Left lung (tissue), 10 donors: ENCODE measurements around the gene WDR31. TPM values are rescaled to one million over a fixed set of nuclear protein-coding genes. Genes with fewer than 3 reads are reported as not detected.
"Not testable (repeated sequence)": the region's sequence is repeated elsewhere in the genome, so short reads cannot be mapped to it uniquely, and the experiment has no call there.

Experiments
- ATAC-seq: fragments of 200-7000 bp; cut with Tn5 transposase; one replicate; pipeline ENCODE4 v1.9.1; 2020; ENCODE audit warnings: moderate library complexity
- DNase-seq, 4 donors: peaks; one replicate each; pipeline ENCODE4 v3.0.0-alpha.2; 2013 to 2020
- H3K27ac ChIP-seq, 2 donors: fragments of 200-600 bp; sonication (generic) in 1 of 2; one replicate each; pipeline versions ENCODE4 v1.5.0 to v1.8.0; 2020 to 2021
- H3K27me3 ChIP-seq, 2 donors: fragments of 200-600 bp; sonication (generic) in 1 of 2; one replicate each; pipeline versions ENCODE4 v1.5.0 to v1.8.0; 2020 to 2021
- H3K36me3 ChIP-seq, 2 donors: fragments of 200-600 bp; sonication (generic) in 1 of 2; one replicate each; pipeline versions ENCODE4 v1.5.0 to v1.8.0; 2020 to 2021
- H3K4me1 ChIP-seq, 2 donors: fragments of 200-600 bp; one replicate each; pipeline ENCODE4 v1.8.0; 2021
- H3K4me3 ChIP-seq, 2 donors: fragments of 200-600 bp; sonication (generic) in 1 of 2; one replicate each; pipeline versions ENCODE4 v1.5.0 to v1.8.0; 2020 to 2021; ENCODE audit warnings: mild to moderate bottlenecking in 1 of 2
- H3K9me3 ChIP-seq, 2 donors: fragments of 200-600 bp; sonication (generic) in 1 of 2; one replicate each; pipeline versions ENCODE4 v1.5.0 to v1.8.0; 2020 to 2021
- intact Hi-C, 2 donors: fragments of 100-400 bp; cut with DNase I; formaldehyde crosslinking; loops; one replicate each; pipeline versions ENCODE4 v1.11.2 to v1.14.2; 2022
- polyA plus RNA-seq, 6 donors: library from polyadenylated mRNA; unstranded; fragments of 120-200 nt; gene quantifications; one replicate each; pipeline ENCODE4 v1.2.1, GENCODE V29; 2013; ENCODE audit not compliant: insufficient read length in 6 of 6
- total RNA-seq, 2 donors: library from RNA; stranded (reverse); fragmentation: NEBNext Ultra II Directional; extraction: Animal tissue kit (Norgen Biotek cat#: 25700); gene quantifications; one replicate each; pipeline ENCODE4 v1.2.1, GENCODE V29; 2021
- TF ChIP-seq, protein P1 (sequence below), 2 donors: fragments of 200-600 bp; sonication (generic) in 1 of 2; IDR thresholded peaks; one replicate each; pipeline versions ENCODE4 v1.5.0 to v1.8.0; 2021; ENCODE audit warnings: antibody characterized with exemption in 2 of 2
- donor health status: DM: no; HTN: yes; CAD: no.
- donor health status: DM: no; HTN: no; CAD: no.

WDR31 gene
- total and polyA plus RNA-seq, 8 donors: 3.5 to 8.0 (median 6.3) TPM

DNA sequence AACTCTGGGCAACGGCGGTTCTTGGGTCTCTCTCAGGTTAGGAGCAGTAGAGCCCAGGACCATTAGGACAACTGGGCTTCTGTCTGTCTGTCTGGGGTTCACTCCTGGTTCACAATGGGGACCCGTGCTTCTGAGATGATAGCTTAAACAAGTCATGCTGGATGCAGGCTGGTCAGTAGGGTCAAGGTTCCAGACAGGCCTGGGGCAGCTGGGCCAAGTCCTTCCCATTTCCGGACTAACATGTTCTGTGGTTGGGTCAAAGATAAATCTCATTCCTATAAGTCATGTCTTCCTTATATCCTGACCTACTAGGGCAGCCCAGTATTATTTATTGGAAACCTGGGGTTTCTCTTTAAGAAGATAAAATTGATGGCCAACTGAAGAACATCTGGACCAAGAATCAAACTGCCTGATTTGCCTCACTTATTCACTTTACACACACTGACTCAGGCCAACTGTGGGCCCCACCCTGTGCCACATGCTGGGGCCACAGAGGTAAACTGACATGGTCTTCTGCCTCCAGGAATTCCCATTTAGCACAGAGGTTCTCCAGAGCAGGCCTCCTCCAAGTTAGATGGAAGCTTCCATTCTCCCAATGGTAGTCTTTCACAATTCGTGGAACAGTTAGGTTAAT is 28.4 kb upstream of the WDR31 start:
- Histone ChIP-seq H3K27ac (no peak overlapping the region), H3K9me3 (no peaks in the 10 kb centered on the region), H3K4me1 (peaks cover 0 to 7% of the 10 kb centered on the region in 2 donors), H3K4me3 (no peak overlapping the region), H3K27me3 (no peaks in the 10 kb centered on the region), H3K36me3 (peaks cover 0 to 5% of the 10 kb centered on the region in 2 donors)
- intact Hi-C loops: no loop called here
- no peak for DNase-seq
- no peak for ATAC-seq
- TF ChIP-seq, protein P1, sequence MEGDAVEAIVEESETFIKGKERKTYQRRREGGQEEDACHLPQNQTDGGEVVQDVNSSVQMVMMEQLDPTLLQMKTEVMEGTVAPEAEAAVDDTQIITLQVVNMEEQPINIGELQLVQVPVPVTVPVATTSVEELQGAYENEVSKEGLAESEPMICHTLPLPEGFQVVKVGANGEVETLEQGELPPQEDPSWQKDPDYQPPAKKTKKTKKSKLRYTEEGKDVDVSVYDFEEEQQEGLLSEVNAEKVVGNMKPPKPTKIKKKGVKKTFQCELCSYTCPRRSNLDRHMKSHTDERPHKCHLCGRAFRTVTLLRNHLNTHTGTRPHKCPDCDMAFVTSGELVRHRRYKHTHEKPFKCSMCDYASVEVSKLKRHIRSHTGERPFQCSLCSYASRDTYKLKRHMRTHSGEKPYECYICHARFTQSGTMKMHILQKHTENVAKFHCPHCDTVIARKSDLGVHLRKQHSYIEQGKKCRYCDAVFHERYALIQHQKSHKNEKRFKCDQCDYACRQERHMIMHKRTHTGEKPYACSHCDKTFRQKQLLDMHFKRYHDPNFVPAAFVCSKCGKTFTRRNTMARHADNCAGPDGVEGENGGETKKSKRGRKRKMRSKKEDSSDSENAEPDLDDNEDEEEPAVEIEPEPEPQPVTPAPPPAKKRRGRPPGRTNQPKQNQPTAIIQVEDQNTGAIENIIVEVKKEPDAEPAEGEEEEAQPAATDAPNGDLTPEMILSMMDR (IDR thresholded peaks at IDR 0.05): no peak

DNA sequence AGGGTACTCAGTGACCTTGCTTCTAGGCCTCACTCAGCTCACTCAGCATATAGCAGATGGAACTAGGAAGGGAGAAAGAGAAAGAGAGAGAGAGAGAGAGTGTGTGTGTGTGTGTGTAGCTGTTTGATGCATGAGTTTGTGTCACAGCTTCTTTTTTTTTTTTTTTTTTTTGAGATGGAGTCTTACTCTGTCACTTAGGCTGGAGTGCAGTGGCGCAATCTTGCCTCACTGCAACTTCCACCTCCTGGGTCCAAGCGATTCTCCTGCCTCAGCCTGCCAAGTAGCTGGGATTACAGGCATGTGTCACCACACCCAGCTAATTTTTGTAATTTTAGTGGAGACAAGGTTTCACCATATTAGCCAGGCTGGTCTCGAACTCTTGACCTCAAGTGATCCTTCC is 25.6 kb upstream of the WDR31 start:
- H3K27ac ChIP-seq, H3K4me1 ChIP-seq, intact Hi-C loops, H3K4me3 ChIP-seq, ATAC-seq, DNase-seq, H3K9me3 ChIP-seq, H3K27me3 ChIP-seq, H3K36me3 ChIP-seq: not testable (repeated sequence)

DNA sequence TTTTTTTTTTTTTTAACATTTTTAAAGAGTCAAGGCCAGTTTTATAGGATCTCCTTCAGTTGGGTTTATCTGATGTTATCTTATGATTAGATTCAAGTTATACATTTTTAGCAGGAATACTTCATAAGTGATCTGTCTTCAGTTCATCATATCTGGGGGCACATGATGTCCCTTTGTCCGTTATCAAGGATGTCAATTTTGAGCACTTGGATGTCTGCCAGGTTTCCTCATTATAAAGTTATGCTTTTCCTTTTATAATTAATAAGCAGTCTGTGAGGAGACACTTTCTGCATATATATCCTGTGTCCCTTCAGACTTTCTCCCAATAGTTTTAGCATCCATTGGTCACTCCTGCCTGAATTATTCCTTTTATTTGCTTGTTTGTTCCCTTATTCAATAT is 24.9 kb upstream of the WDR31 start:
- ATAC-seq (no peak), DNase-seq (no peak)
- Histone ChIP-seq H3K27ac (no peak overlapping the region), H3K9me3 (no peaks in the 10 kb centered on the region), H3K36me3 (no peaks in the 10 kb centered on the region), H3K4me3 (no peak overlapping the region), H3K27me3 (no peaks in the 10 kb centered on the region), H3K4me1 (peaks cover 0 to 7% of the 10 kb centered on the region in 2 donors)
- intact Hi-C loops: no loop called here
- TF ChIP-seq, protein P1 (IDR thresholded peaks at IDR 0.05): no peak

- Histone ChIP-seq H3K27ac (no peak overlapping the region), H3K9me3 (no peaks in the 10 kb centered on the region), H3K4me3 (no peak overlapping the region), H3K27me3 (no peaks in the 10 kb centered on the region), H3K36me3 (no peaks in the 10 kb centered on the region), H3K4me1 (peaks cover 0 to 7% of the 10 kb centered on the region in 2 donors)
- ATAC-seq (no peak), DNase-seq (no peak)
- intact Hi-C loops: no loop called here
- TF ChIP-seq, protein P1 (IDR thresholded peaks at IDR 0.05): no peak
These were observed 23.3 kb upstream of the WDR31 start for GRCh38 chr9:113363336-113363735.

DNA sequence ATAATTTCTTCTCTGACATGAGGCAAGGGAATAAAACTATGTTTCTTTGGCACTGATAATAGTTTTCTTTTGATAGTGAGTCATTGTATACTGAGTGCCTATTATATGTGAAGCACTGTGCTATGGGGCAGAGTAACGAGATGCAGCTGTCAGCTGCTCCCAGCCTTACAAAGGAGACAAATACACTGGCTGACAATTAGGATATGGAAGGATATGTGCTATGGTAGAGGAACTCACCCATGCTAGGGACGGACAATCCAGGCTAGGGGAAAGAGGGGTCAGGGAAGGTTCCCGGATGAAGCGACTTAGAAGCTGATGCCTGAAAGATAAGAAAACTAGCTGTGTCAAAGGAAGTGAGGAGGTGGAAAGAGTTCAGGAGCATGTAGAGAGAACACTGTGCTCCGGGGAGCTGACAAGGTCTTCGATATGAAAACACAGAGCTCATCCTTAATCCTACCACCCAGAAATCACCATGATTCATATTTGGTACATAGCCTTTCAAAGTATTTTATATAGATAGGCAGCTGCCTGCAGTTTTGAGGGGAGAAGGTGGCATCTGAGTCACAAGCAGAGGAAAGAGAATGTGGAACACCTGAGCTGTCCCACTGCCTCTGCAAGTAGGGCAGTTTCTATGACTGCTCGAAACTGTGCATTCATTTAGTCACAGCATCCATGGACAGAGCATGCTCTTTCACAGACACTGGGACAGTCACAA is 21.4 kb upstream of the WDR31 start:
- H3K27ac ChIP-seq: no peak overlapping the region
- no peaks in the 10 kb centered on the region for H3K9me3 ChIP-seq
- peaks cover 0 to 7% of the 10 kb centered on the region in 2 donors for H3K4me1 ChIP-seq
- ATAC-seq (no peak), DNase-seq (no peak)
- TF ChIP-seq, protein P1 (IDR thresholded peaks at IDR 0.05): no peak
- no peak overlapping the region for H3K4me3 ChIP-seq
- intact Hi-C loops: no loop called here
- no peaks in the 10 kb centered on the region for H3K27me3 ChIP-seq
- no peaks in the 10 kb centered on the region for H3K36me3 ChIP-seq
